ENCODE data around the gene IWS1.

IWS1 gene

GRCh38 chr2:127498386-127498785 lies 27.9 kb downstream of the IWS1 start:
- DNase-seq (ENCODE audit: low spot score), result no peak

- DNase-seq (ENCODE audit: low spot score), result no peak
Measured at GRCh38 chr2:127490283-127490682, 36.0 kb downstream of the IWS1 start.

GRCh38 chr2:127486247-127487058 lies 39.8 kb downstream of the IWS1 start:
- DNase-seq (ENCODE audit: low spot score), result no peak

- DNase-seq (ENCODE audit: low spot score), result no peak
Measured at GRCh38 chr2:127485694-127486071, 40.6 kb downstream of the IWS1 start.

GRCh38 chr2:127485051-127485693 lies 41.1 kb downstream of the IWS1 start:
- no peak for DNase-seq (ENCODE audit: low spot score)

GRCh38 chr2:127482031-127482430 lies 44.3 kb downstream of the IWS1 start:
- no peak for DNase-seq (ENCODE audit: low spot score)

GRCh38 chr2:127479866-127480743 lies 46.2 kb downstream of the IWS1 start:
- DNase-seq (ENCODE audit: low spot score), result no peak

GRCh38 chr2:127479219-127479825 lies 47.0 kb downstream of the IWS1 start:
- peak; percentile 80 for DNase-seq (ENCODE audit: low spot score)

- no peak for DNase-seq (ENCODE audit: low spot score)
Measured at GRCh38 chr2:127475788-127476187, 50.5 kb downstream of the IWS1 start.

GRCh38 chr2:127472268-127472667 lies 54.0 kb downstream of the IWS1 start:
- DNase-seq (ENCODE audit: low spot score), result no peak

- no peak for DNase-seq (ENCODE audit: low spot score)
Measured at GRCh38 chr2:127471286-127471988, 54.9 kb downstream of the IWS1 start.

- DNase-seq (ENCODE audit: low spot score), result no peak
Measured at GRCh38 chr2:127469974-127470373, 56.3 kb downstream of the IWS1 start.

- no peak for DNase-seq (ENCODE audit: low spot score)
Measured at GRCh38 chr2:127469051-127469450, 57.2 kb downstream of the IWS1 start.

- no peak for DNase-seq (ENCODE audit: low spot score)
Measured at GRCh38 chr2:127465258-127465657, 61.0 kb downstream of the IWS1 start.

- DNase-seq (ENCODE audit: low spot score), result no peak
Measured at GRCh38 chr2:127464470-127465257, 61.6 kb downstream of the IWS1 start.

GRCh38 chr2:127463155-127463991 lies 62.9 kb downstream of the IWS1 start:
- DNase-seq (ENCODE audit: low spot score), result no peak

- DNase-seq (ENCODE audit: low spot score), result no peak
Measured at GRCh38 chr2:127462461-127462860, 63.8 kb downstream of the IWS1 start.

GRCh38 chr2:127456960-127457359 lies 69.3 kb downstream of the IWS1 start:
- no peak for DNase-seq (ENCODE audit: low spot score)

GRCh38 chr2:127455566-127456493 lies 70.5 kb downstream of the IWS1 start:
- DNase-seq (ENCODE audit: low spot score), result no peak

Data from cerebellar cortex (tissue), 1 donor.